Measurements from ENCODE around the gene TRIM3. TPM values are rescaled to one million over a fixed set of nuclear protein-coding genes. Genes with fewer than 3 reads are reported as not detected.

The TRIM3 gene
- total and polyA plus RNA-seq, 2 experiments from 2014 or later, result 7.9 to 21.1 TPM

DNA sequence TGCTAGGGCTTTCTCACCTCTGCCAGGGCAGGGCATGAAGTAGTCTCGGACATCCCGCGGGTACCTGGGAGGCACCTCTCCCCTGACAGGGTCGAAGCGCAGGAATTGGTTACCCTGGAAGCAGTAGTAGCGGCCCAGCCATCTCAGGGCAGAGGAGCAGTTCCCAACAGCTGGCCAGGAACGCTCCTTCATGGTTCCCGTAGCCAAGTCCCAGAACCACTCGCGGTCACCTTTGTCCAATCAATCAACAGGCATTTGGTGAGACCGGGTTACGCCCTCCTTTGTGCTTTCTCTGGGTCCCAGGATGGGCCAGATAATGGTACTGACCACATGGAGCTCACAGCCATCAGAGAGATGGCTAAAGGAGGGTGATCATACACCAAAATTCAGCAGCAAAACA is 36.3 kb downstream of the TRIM3 start (continued):
- TF ChIP-seq, protein P1, sequence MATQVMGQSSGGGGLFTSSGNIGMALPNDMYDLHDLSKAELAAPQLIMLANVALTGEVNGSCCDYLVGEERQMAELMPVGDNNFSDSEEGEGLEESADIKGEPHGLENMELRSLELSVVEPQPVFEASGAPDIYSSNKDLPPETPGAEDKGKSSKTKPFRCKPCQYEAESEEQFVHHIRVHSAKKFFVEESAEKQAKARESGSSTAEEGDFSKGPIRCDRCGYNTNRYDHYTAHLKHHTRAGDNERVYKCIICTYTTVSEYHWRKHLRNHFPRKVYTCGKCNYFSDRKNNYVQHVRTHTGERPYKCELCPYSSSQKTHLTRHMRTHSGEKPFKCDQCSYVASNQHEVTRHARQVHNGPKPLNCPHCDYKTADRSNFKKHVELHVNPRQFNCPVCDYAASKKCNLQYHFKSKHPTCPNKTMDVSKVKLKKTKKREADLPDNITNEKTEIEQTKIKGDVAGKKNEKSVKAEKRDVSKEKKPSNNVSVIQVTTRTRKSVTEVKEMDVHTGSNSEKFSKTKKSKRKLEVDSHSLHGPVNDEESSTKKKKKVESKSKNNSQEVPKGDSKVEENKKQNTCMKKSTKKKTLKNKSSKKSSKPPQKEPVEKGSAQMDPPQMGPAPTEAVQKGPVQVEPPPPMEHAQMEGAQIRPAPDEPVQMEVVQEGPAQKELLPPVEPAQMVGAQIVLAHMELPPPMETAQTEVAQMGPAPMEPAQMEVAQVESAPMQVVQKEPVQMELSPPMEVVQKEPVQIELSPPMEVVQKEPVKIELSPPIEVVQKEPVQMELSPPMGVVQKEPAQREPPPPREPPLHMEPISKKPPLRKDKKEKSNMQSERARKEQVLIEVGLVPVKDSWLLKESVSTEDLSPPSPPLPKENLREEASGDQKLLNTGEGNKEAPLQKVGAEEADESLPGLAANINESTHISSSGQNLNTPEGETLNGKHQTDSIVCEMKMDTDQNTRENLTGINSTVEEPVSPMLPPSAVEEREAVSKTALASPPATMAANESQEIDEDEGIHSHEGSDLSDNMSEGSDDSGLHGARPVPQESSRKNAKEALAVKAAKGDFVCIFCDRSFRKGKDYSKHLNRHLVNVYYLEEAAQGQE (IDR thresholded peaks at IDR 0.05; ENCODE audit: unreplicated experiment), result no peak
- TF ChIP-seq CREB1 (CRISPR knock-in tag; IDR thresholded peaks at IDR 0.05; ENCODE audit: low read depth) (no peak), EZH2phosphoT487 (IDR thresholded peaks at IDR 0.05; ENCODE audit: unreplicated experiment) (no peak)

- Histone ChIP-seq H3K36me3 (ENCODE audit: insufficient read depth) (no peaks in the 10 kb centered on the region), H3K79me2 (replicated peaks; ENCODE audit: insufficient read depth) (no peaks in the 10 kb centered on the region), H3K4me3 (no peak overlapping the region), H3K4me1 (ENCODE audit: insufficient read depth) (no peaks in the 10 kb centered on the region), H3F3A (replicated peaks; ENCODE audit: low read depth) (no peaks in the 10 kb centered on the region), H3K27me3 (ENCODE audit: insufficient read depth) (no peaks in the 10 kb centered on the region), H4K20me1 (replicated peaks; ENCODE audit: insufficient read depth) (no peaks in the 10 kb centered on the region), H3K27ac (ENCODE audit: low read depth) (no peak overlapping the region), H3K9me2 (ENCODE audit: insufficient read depth) (no peaks in the 10 kb centered on the region), H3K4me2 (no peak overlapping the region), H2AFZ (no peak overlapping the region)
- no peaks in the 10 kb centered on the region for H3K9me3 Mint-ChIP-seq
- DNase-seq (ENCODE audit: low spot score), result no peak
- H3K4me1 Mint-ChIP-seq, result no peaks in the 10 kb centered on the region
- H3K27me3 Mint-ChIP-seq (ENCODE audit: insufficient read depth, low read depth, poor library complexity), result peaks cover 5% of the 10 kb centered on the region
- no peak for ATAC-seq
- no peak overlapping the region for H3K27ac Mint-ChIP-seq
- H3K4me3 Mint-ChIP-seq, result no peak overlapping the region
- no peaks in the 10 kb centered on the region for H3K36me3 Mint-ChIP-seq (ENCODE audit: low read depth)
- TF ChIP-seq JUNB (IDR thresholded peaks at IDR 0.05; ENCODE audit: unreplicated experiment), result no peak
- TF ChIP-seq, protein P1 (IDR thresholded peaks at IDR 0.05; ENCODE audit: unreplicated experiment), result no peak
- TF ChIP-seq EZH2phosphoT487 (IDR thresholded peaks at IDR 0.05; ENCODE audit: unreplicated experiment), result no peak
- no peak for TF ChIP-seq STAT1 (IDR thresholded peaks at IDR 0.05; ENCODE audit: unreplicated experiment)
- TF ChIP-seq ZNF114 (CRISPR knock-in tag; IDR thresholded peaks at IDR 0.05), result no peak
- TF ChIP-seq, protein P2, sequence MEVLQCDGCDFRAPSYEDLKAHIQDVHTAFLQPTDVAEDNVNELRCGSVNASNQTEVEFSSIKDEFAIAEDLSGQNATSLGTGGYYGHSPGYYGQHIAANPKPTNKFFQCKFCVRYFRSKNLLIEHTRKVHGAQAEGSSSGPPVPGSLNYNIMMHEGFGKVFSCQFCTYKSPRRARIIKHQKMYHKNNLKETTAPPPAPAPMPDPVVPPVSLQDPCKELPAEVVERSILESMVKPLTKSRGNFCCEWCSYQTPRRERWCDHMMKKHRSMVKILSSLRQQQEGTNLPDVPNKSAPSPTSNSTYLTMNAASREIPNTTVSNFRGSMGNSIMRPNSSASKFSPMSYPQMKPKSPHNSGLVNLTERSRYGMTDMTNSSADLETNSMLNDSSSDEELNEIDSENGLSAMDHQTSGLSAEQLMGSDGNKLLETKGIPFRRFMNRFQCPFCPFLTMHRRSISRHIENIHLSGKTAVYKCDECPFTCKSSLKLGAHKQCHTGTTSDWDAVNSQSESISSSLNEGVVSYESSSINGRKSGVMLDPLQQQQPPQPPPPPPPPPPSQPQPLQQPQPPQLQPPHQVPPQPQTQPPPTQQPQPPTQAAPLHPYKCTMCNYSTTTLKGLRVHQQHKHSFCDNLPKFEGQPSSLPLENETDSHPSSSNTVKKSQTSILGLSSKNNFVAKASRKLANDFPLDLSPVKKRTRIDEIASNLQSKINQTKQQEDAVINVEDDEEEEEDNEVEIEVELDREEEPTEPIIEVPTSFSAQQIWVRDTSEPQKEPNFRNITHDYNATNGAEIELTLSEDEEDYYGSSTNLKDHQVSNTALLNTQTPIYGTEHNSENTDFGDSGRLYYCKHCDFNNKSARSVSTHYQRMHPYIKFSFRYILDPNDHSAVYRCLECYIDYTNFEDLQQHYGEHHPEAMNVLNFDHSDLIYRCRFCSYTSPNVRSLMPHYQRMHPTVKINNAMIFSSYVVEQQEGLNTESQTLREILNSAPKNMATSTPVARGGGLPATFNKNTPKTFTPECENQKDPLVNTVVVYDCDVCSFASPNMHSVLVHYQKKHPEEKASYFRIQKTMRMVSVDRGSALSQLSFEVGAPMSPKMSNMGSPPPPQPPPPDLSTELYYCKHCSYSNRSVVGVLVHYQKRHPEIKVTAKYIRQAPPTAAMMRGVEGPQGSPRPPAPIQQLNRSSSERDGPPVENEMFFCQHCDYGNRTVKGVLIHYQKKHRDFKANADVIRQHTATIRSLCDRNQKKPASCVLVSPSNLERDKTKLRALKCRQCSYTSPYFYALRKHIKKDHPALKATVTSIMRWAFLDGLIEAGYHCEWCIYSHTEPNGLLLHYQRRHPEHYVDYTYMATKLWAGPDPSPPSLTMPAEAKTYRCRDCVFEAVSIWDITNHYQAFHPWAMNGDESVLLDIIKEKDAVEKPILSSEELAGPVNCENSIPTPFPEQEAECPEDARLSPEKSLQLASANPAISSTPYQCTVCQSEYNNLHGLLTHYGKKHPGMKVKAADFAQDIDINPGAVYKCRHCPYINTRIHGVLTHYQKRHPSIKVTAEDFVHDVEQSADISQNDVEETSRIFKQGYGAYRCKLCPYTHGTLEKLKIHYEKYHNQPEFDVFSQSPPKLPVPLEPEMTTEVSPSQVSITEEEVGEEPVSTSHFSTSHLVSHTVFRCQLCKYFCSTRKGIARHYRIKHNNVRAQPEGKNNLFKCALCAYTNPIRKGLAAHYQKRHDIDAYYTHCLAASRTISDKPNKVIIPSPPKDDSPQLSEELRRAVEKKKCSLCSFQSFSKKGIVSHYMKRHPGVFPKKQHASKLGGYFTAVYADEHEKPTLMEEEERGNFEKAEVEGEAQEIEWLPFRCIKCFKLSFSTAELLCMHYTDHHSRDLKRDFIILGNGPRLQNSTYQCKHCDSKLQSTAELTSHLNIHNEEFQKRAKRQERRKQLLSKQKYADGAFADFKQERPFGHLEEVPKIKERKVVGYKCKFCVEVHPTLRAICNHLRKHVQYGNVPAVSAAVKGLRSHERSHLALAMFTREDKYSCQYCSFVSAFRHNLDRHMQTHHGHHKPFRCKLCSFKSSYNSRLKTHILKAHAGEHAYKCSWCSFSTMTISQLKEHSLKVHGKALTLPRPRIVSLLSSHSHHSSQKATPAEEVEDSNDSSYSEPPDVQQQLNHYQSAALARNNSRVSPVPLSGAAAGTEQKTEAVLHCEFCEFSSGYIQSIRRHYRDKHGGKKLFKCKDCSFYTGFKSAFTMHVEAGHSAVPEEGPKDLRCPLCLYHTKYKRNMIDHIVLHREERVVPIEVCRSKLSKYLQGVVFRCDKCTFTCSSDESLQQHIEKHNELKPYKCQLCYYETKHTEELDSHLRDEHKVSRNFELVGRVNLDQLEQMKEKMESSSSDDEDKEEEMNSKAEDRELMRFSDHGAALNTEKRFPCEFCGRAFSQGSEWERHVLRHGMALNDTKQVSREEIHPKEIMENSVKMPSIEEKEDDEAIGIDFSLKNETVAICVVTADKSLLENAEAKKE (CRISPR knock-in tag; IDR thresholded peaks at IDR 0.05), result no peak
- no peak for TF ChIP-seq NANOG (IDR thresholded peaks at IDR 0.05; ENCODE audit: borderline replicate concordance)
- TF ChIP-seq, protein P3, sequence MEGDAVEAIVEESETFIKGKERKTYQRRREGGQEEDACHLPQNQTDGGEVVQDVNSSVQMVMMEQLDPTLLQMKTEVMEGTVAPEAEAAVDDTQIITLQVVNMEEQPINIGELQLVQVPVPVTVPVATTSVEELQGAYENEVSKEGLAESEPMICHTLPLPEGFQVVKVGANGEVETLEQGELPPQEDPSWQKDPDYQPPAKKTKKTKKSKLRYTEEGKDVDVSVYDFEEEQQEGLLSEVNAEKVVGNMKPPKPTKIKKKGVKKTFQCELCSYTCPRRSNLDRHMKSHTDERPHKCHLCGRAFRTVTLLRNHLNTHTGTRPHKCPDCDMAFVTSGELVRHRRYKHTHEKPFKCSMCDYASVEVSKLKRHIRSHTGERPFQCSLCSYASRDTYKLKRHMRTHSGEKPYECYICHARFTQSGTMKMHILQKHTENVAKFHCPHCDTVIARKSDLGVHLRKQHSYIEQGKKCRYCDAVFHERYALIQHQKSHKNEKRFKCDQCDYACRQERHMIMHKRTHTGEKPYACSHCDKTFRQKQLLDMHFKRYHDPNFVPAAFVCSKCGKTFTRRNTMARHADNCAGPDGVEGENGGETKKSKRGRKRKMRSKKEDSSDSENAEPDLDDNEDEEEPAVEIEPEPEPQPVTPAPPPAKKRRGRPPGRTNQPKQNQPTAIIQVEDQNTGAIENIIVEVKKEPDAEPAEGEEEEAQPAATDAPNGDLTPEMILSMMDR (conservative IDR thresholded peaks at IDR 0.05; ENCODE audit: low read depth in 2 of 2), result no peak
Observed at GRCh38 chr11:6433998-6434660, 39.6 kb downstream of the TRIM3 start.
